ENCODE data around the gene ERMP1. TPM values are rescaled to one million over a fixed set of nuclear protein-coding genes. Genes with fewer than 3 reads are reported as not detected.

ERMP1 gene
- 16.4 to 22.1 TPM (median 18.2 TPM) in 5 replicates for total RNA-seq (2022; extraction: Qiagen RNA extraction)

GRCh38 chr9:5832538-5833529, at the start of gene ERMP1:
TSS of gene ERMP1 (minus strand) at chr9:5833117. CDS start at chr9:5833027, 90 bp downstream.

Other genes starting within 250 kb of the ERMP1 start
- 9.3 to 14.6 TPM (median 12.4 TPM) in 5 replicates for gene RIC1, start 204.0 kb downstream of the ERMP1 start, total RNA-seq (2022; extraction: Qiagen RNA extraction)
- not detected in 5 replicates for gene MLANA, start 57.8 kb upstream of the ERMP1 start, total RNA-seq (2022; extraction: Qiagen RNA extraction)
- gene RANBP6, start 182.5 kb upstream of the ERMP1 start, total RNA-seq (2022; extraction: Qiagen RNA extraction), result 10.6 to 17.6 TPM (median 14.8 TPM) in 5 replicates

Measured in A549 treated with Hydrocortisone at 1 μM for 4 hours (cell line).